A172 (cell line): Measurements from ENCODE around the gene GRIK5. TPM values are rescaled to one million over a fixed set of nuclear protein-coding genes. Genes with fewer than 3 reads are reported as not detected.

Experiments
- DNase-seq: peaks from one replicate; pipeline ENCODE4 v3.0.0-alpha.2; 2015; ENCODE audit warnings: low spot score
- total RNA-seq: library from RNA; depleted of rRNA; stranded (reverse); fragments of >200 nt; shearing (Covaris generic); gene quantifications from 2 replicates; pipeline ENCODE4 v1.2.3, GENCODE V29; 2014

Gene GRIK5
- total RNA-seq, 1 experiment from 2014 or later: 0.76 TPM

DNA sequence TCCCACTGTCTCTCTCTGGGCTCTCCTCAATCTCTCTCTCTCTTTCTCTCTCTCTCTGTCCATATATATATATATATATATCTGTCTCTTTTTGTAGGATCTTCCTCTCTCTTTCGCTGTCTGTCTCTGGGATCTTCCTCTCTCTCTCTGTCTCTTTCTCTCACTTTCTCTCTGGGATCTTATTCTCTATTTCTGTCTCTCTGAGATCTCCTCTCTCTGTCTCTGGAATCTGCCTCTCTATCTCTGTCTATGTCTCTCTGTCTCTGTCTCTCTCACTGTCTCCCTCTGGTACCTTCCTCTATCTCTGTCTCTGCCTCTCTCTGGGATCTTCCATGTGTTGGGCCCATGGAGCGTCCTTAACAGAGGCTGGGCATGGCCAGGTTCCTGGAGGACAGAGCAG is 79.4 kb downstream of the GRIK5 start:
- no peak for DNase-seq

DNA sequence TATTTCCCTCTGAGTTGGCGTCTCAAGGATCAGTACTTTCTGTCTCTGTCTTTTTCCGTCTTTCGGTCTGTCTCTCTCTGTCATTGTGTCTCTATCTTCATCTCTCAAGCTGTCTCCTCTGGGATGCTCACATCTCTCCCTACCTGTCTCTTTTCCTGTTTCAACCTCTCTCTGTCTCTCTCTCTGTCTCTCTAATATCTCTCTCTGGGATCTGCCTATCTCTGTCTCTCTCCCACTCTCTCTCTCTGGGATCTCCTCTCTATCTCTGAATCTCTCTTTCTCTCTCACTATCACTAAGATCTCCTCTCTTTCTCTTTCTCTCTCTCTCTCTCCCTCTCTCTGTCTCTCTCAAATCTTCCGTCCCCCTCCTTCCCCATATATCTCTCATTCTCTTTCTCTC is 80.0 kb downstream of the GRIK5 start:
- no peak for DNase-seq

DNA sequence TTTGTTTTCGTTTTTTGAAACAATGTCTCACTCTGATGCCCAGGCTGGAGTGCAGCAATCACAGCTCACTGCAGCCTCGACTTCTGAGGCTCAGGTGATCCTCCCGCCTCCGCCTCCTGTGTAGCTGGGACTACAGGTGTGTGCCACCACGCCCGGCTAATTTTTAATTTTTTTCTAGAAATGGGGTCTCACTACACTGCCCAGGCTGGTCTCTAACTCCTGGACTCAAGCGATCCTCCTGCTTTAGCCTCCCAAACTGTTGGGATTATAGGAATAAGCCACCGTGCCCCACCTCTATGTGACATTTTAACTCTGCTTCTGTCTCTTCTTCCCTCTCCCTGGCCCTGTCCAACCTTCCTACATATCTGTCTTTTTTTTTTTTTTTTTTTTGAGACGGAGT is 81.1 kb downstream of the GRIK5 start:
- DNase-seq: no peak

DNA sequence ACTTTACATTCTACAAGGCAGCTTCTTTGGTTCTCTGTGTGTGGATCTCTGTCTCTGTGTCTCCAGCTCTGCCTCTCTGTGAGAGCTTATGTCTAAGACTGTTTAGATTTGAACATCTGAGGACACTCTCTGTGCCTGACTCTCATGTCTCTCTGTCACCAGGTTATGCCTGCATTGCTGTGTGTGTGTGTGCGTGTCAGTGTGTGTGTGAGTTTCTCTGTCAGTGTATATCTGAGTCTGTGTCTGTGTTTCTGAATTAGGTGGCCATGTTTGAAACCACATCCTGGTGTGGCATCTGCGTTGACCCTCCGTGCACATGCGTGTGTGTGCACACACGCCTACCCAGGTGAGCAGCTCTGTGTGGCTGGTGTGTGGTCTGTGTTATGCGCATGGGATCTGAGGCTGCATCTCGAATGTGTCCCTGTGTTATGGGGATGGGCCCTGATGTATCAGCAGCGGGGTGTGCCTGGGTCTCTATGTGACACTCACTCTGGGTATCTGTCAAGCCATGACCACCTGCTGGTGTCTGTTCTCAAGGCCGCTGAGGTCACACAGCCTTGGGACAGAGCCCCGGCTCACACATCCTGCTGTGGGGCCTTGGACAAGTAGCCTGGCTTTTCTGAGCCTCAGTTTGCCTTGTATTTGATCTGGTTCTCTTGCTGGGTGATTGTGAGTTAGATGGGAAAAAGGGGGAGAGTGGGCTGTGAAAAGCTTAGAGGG is 82.7 kb downstream of the GRIK5 start:
- DNase-seq: no peak

DNA sequence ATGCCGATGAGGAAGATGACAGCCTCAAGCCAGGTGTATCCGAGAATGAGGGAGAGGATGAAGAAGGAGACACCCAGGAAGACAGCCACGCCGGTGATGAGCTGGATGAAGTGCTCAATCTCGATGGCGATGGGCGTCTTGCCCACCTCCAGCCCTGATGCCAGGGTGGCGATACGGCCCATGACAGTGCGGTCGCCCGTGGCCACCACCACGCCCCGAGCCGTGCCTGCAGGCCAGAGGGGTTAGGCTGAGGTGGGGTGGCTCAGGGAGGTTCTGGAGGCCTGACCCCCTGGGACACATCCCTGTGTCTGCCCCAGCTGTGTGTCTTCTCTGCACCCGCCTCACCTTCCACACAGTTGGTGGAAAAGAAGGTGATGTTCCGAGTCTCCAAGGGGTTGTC is 85.0 kb downstream of the GRIK5 start:
- DNase-seq: no peak

DNA sequence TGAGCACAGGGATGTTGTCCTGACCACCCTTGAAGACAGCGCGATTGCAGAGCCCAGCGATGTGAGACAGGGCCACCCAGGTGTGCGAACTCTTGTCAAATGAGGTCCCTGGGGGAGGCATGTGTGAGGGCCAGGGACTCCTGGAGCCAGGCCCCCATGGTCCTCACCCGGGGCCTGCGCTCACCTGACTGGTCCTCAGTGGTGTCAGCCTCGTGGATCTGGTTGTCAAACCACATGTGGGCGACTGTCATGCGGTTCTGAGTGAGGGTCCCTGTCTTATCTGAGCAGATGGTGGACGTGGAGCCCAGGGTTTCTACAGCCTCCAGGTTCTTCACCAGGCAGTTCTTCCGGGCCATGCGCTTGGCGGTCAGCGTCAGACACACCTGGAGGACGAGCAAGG is 88.3 kb downstream of the GRIK5 start:
- no peak for DNase-seq

DNA sequence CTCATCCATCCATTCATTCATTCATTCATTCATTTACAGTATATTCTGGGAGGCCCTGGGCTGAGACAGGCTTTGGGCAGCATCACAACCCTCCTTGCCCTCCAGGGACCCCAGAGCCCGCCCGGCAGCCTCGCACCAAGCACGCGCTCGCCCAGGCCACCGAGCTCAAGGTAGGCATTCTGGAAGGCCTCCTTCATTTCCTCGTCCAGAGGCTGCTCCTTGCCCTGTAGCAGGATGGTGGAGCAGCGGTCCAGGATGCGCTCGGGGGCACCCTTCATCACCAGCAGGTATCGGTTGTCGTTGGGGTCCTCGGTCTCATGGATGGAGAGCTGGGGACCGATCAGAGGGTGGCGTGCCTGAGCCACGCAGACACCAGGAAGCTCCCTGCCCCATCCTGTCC is 91.5 kb downstream of the GRIK5 start:
- no peak for DNase-seq

DNA sequence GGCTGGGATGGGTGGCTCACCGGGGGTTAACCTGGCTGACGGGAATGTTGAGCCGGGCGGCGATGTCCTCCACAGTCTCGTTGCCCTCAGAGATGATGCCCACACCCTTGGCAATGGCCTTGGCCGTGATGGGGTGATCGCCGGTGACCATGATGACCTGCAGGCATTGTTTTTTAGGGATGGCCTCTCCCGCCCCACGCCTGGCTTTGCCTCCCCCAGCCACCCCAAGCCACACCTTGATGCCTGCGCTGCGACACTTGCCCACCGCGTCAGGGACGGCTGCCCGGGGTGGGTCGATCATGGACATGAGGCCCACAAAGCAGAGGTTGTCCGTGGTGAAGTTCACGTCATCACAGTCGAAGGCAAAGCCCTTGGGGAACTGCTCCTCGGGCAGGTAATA is 92.1 kb downstream of the GRIK5 start:
- no peak for DNase-seq

DNA sequence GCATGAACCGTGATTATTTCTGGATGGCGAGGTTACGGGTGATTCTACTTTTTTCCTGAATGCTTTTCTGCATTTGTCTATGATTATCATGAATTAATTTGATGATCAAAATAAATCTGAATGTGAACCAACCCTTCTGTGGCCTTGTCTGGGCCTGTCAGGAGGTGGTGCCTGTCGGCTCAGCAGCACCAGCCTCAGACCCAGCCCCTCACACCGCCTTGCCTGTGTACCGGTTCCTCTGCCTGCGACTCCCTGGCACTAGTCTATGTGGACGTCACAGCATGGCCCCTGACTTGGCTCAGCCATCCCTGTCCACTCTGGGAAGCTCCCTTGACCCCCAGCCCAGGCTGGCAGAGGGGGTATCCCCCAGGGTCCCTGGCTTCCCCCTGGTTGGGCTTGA is 95.4 kb downstream of the GRIK5 start:
- DNase-seq: no peak

DNA sequence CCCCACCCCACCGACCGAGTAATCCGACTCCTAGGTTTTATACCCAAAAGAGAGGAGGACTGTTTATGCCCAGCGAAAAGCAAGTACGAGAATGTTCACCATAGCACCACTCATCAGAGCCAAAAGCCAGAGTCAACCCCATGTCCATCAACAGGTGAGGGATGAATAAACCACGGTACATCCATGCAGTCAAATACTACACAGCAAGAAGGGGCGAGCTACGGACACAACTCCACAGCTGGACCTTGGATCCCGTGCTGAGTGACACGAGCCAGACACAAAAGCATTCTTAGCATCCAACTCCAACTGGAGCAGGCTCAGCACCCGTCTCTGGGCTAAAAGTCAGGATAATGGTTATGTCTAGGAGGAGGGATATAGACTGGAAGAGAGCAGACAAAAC is 98.6 kb downstream of the GRIK5 start:
- DNase-seq: no peak

DNA sequence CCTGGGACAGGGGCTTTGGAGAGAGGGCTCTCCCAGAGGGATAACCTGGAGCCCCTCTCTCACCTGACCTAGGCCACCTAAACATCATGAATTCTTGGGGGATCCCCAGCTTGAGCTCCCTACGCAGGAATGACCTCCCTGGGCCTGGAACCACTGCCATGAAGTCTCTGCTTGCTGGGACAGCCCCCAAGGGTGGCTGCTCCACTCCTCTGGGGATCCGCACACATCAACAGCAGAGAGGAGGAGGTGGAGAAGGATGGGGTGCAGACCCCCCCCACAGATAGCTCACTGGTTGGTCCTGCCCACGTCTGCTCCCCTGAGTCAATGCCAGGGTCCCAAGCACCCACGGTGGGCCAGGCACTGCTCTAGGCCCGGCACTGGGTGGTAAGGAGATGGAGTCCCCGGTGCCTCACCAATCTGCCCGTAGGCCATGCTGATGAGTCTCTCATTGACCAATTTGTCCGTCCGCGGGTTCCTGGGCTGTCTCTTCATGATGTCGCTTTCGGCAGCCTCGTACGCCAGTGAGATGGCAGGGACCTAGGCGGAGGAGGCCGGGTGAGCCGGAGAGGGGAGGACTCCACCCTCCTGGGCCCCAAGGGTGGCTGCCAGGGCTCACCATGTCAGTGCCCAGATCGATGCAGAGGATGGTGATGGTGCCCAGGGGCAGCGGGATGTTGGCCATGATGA is 100.1 kb downstream of the GRIK5 start:
- no peak for DNase-seq

DNA sequence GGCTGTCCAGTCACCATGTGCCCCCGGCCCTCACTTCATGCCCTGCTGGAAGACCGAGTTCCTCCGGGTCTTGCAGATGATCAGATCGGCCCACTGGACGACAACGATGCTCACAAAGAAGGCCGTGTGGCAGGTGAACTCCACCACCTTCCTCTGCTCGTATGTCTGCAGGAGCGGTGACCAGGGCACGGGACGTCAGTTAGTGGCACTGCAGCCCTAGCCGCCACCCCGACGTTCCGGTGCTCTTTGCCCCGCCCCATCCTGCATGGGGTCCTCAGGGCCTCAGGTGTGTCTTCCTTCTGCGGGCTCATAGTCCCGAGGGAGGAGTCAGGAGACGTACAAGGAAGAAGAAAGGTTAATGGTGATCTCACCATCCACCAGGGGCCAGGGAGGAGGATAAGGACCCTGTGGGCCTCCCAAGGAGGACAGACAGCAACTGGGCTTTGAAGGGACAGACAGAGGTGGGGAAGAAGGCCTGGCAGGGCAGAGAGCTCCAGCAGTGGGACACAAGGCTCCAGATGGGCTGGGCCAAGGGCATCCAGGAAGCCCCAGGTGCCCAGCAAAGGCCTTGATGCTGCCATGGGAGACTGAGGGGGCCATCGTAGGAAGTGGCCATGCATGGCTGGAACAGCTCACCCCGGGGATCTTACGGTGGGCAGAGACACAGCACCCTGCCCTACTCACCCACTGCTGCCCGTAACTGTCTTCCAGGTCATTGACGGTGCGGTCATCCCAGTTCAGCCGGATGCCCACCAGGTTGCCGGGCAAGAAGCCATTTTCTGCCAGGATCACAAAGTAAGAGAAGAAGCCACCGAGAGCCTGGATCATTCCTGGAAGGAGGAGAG is 101.0 kb downstream of the GRIK5 start:
- DNase-seq: no peak

DNA sequence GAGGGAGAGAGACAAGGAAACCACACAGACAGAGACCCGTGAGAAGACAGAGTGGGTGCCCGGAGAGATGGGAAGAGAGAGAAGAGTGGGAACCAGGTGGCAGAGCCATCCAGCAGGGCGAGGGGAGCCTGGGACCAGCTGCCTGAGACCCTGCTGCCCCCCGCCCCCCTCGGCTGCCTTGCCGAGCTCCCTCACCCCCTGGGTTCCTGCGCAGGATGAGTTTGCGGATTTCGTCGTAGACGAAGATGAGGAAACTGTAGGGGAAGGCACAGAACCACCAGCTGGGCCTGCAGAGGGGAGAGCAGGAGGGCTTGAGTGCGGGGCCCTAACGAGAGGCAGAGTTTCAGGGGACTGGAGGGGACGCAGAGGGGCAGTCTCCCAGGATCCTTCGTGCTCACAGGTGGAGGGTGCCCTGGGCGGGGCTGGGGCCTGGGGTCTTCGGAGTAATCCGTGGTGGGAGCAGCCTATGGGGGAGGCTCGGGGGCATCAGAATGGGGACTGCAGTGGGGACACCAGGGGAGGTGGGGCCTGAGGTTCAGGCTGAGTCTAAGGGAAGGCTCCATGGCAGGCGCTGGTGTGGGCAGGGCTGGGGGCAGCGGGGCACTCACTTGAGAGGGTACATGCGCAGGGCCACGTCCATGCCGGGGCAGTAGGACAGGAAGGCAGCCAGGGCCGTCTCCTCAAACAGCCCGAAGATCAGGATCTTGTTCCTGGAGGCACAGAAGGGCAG is 102.8 kb downstream of the GRIK5 start:
- no peak for DNase-seq

DNA sequence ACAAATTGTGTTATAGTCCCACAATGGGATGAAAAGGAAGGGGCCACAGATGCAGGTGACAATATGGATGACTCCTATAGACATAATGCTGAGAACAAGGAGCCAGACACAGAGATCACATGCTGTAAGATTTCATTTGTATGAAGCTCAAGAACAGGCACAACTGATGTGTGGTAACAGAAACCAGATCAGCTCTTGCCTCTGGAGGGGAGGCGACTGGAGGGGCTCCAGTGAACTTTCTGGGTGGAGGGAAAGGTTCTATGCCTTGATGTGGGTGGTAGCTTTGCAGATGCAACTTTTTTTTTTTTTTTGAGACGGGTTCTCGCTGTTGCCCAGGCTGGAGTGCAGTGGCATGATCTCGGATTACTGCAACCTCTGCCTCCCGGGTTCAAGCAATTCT is 104.9 kb downstream of the GRIK5 start:
- no peak for DNase-seq

DNA sequence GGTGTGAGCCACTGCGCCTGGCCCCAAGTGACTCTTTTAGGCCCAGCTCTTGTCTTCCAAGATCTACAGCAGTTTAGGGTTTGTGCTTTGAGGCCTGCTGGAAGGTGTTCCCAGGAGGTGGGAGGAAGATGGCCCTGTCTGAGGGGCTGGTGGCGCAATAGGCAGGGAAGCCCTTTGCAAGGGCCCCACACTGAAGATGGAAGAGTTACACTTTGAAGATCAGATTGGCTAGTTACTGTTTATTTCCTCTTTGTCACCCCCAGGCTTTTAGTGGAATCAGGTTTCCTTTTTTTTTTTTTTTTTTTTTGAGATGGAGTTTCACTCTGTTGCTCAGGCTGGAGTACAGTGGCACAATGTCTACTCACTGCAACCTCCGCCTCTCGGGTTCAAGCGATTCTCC is 109.0 kb downstream of the GRIK5 start:
- DNase-seq: no peak

DNA sequence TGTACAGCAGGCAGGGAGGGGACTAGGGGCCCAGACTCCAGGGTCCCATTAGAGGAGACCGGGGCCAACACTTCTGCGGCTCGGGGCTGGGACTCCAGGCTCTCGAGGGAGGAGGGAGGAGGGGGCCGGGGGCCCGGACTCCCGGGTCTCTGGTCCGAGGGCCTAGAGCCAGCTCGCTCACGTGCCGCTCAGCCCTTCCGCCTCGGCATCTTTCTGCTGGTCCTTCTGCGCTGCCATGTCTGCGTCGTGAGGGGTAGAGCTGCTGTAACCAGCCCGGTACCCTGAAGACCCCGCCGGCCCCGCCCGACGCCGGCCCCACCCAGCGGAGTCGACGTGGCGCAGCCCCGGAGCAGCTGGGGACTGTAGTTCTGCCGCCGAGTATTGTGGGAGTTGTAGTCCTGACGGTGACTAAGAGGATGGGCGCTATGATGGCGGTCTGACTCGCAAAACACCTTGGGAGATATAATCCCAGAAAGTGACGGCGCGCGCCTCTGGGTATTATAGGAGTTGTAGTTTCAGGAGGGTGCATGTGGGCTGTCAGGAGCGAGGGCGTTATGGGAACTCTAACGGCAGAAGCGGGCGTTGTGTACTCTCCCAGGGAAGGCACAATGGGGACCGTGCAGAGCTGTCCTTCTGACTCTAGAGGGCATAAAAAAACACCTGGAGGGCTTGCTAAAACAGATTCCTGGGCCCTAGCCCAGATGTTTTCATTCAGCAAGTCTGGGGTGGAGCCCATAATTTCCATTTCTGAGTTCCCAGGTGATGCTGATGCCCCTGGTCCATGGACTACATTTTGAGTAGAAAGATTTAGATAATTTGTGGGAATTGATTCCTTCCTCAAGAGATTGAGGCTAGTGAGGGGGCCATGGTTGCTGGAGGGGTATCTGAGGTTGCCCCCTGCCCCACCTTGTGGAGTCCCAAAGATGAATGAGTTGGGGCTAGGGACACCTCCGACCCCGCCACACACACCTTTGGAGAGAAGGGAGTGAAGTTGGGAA is 110.7 kb downstream of the GRIK5 start, which contains the start of gene RABAC1:
Gene RABAC1 (minus strand): TSS at position 266 of the 998 bp plus-strand sequence. CDS start 29 bp downstream, at position 237.
- DNase-seq: peak; percentile 90

DNA sequence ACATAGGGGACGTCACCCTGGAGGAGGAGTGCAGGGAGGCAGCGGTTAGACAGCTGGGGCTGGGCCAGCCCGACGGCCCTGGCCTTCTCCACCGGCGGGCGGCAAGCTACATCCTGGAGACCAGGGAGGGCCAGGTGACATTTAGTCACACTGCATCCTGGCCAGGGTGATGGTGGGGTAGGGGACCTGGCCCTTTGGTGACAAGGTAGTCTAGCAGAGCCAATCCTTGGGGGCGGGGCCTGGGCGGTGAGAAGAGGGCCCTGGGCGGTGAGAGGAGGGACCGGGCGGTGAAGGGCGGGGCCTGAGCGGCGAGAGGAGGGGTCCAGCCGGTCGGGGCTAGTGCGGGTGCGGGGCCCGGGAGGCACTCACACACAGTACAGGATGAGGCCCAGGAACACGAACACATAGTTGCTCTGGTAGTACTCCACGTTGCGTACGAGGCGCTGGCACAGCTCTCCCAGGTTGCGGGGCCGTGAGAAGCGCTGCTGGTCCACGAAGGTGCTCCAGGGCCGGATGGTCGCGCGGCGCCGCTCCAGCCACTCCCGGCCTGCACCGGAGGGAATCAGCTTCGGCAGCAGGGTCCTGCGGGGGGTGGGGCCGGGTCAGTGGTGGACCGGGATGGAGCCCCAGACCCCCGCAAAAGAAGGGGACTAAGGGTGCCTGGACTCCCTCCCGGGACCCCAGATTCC is 111.5 kb downstream of the GRIK5 start:
- peak; percentile 72 for DNase-seq

DNA sequence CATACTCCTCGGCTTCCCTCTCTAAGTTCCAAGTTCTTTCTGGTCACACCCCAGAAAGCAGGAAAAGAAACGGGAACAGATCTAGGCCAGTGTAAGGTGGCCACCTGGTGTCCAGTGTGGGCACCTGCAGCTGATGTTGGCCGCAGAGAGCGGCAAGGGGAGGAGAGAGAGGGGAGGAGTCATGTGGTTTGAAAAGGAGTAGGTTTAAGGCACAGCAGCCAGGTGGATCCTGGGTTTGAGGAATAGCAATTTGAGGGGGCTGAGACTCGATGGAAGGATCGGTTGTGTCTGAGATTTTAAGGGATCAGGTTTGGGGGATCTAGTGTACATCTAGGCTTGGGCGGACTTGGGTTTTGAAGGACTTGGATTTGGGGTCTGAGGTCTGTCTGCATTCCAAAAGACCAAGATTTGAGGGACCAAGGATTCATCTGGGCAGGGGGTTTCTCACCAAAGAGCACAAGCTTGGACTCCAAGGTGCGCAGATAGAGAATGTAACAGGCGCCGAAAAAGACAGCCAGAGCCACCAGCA is 112.1 kb downstream of the GRIK5 start:
- peak; percentile 88 for DNase-seq

DNA sequence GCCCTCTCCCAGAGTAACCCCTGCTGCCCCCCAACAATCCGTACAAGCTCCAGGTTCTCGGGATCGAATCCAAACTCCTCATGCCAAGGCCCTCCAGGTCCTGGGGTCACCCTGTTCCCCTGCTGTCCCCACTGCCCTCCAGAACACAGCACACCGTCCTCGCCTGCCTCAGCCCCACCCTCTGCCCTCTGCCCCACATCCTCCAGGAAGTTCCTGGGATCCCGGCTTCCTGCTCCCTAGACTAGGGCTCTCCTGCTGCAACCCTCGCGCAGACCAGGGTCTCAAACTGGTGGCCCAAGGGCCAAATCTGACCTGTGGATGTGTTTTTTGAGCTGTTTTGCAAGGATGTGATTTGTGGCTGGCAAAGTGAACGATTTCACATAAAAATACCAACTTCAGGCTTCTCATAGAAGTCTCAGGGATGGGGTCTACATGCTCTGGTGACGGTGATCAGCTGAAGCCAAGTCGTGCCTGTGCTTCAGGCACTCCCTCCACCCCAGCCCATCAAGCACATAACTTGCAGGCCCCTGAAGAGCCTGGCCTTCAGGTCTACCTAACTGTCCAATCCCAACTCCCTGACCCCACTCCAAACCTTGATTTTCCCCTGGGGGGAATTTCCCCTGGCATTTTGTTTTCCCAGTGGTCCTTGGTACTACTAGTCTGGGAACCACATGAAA is 112.7 kb downstream of the GRIK5 start:
- no peak for DNase-seq
